ENCODE results near the gene EGLN2.

GRCh38 chr19:40775632-40776022 is 23.4 kb upstream of the EGLN2 start:
- TF ChIP-seq CTCF (conservative IDR thresholded peaks at IDR 0.05; ENCODE audit: low read depth, low read length) (no peak), RAD21 (IDR thresholded peaks at IDR 0.05; ENCODE audit: low read length) (no peak), SMC3 (IDR thresholded peaks at IDR 0.05; ENCODE audit: low read depth, low read length) (no peak), POLR2A (IDR thresholded peaks at IDR 0.05; ENCODE audit: low read depth, low read length) (no peak)
